Measurements from ENCODE around the gene RHOBTB1.
"Not testable (repeated sequence)": the region's sequence is repeated elsewhere in the genome, so short reads cannot be mapped to it uniquely, and the experiment has no call there.

The RHOBTB1 gene

DNA sequence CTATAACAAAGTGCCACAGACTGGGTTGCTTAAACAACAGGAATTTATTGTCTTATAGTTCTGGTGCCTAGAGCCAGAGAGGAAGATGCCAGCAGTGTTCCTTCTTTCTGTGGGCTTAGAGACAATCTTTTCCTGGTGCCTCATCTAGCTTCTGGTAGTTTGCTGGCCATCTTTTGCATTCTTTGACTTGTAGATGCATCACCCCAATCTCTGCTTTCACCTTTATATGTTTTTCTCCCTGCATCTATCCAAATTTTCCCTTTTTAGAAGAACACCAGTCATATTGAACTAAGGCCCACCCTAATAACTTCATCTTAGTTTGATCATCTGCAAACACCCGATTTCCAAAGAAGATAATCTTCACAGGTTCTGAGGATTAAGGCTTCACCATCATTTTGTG is 98.9 kb downstream of the RHOBTB1 start:
- no peak overlapping the region for H3K4me3 ChIP-seq (ENCODE audit: low read depth, low read length)
- TF ChIP-seq, protein P1, sequence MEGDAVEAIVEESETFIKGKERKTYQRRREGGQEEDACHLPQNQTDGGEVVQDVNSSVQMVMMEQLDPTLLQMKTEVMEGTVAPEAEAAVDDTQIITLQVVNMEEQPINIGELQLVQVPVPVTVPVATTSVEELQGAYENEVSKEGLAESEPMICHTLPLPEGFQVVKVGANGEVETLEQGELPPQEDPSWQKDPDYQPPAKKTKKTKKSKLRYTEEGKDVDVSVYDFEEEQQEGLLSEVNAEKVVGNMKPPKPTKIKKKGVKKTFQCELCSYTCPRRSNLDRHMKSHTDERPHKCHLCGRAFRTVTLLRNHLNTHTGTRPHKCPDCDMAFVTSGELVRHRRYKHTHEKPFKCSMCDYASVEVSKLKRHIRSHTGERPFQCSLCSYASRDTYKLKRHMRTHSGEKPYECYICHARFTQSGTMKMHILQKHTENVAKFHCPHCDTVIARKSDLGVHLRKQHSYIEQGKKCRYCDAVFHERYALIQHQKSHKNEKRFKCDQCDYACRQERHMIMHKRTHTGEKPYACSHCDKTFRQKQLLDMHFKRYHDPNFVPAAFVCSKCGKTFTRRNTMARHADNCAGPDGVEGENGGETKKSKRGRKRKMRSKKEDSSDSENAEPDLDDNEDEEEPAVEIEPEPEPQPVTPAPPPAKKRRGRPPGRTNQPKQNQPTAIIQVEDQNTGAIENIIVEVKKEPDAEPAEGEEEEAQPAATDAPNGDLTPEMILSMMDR (IDR thresholded peaks at IDR 0.05; ENCODE audit: borderline replicate concordance, insufficient read depth, low read depth, low read length): no peak

DNA sequence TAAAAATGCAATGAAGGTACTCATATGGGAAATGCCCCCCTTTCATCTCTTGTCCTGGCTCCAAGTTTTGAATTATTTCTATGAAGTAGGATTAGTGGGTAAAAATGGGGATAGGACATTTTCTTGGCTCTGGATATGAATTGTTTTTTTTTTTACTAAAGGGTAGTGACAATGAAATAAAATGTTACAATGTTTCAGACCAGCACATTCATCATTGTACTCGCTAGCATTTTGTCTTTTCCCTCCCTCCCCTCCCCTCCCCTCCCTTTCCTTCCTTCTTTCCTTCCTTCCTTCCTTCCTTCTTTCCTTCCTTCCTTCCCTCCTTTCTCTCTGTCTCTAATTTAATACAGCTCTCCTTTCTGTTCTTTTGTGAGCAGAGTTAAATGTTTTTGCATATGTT is 101.3 kb downstream of the RHOBTB1 start:
- H3K4me3 ChIP-seq (ENCODE audit: low read depth, low read length): no peak overlapping the region
- TF ChIP-seq, protein P1 (IDR thresholded peaks at IDR 0.05; ENCODE audit: borderline replicate concordance, insufficient read depth, low read depth, low read length): no peak

DNA sequence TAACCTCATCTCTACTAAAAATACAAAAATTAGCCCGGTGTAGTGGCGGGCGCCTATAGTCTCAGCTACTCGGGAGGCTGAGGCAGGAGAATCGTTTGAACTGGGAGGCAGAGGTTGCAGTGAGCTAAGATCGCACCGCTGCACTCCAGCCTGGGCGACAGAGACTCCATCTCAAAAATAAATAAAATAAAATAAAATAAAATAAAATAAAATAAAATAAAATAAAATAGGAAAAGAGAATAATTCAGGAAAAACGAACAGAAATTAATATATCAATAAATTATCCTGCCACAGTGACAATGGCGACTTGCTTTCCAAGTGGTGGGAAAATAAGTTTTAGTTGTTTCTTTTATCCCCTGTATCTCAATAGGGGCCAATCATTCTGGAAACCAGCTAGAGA is 102.8 kb downstream of the RHOBTB1 start:
- not testable (repeated sequence) for H3K4me3 ChIP-seq (ENCODE audit: low read depth, low read length)

DNA sequence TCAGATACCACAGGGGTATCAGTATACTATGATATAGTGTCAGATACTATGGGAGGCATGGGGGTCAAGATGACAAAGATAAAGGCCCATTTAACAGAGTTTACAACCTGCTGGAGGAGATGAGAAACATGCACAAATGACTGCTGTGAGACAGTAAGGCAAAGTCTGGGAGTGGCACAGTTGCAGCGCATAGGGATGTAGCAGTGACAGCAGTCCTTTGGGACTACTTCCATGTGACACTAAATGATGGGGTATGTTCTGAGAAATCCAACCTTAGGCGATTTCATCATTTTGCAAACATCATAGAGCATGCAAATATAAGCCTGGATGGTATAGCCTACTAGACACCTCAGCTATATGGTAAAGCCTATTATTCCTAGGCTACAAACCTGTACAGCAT is 108.9 kb downstream of the RHOBTB1 start:
- no peak overlapping the region for H3K4me3 ChIP-seq (ENCODE audit: low read depth, low read length)
- TF ChIP-seq, protein P1 (IDR thresholded peaks at IDR 0.05; ENCODE audit: borderline replicate concordance, insufficient read depth, low read depth, low read length): no peak

DNA sequence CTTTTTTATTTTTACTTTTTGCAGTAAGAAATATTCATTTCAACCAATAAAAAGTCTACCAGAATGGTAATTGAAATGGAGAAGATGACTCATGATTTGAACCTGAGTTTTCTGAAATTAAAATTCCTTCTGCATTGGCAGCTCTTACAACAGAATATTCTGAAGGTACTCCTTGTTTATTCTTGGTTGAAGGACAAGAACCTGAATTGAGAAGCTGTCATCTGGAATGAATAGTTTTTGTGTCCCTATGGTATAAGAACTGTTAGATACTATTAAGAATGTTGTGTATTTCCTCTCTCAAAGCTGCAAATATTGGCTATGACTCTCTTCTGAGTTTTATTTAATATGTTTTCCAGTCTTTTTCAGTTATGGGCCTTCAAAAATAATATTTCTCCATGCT is 109.6 kb downstream of the RHOBTB1 start:
- TF ChIP-seq, protein P1 (IDR thresholded peaks at IDR 0.05; ENCODE audit: borderline replicate concordance, insufficient read depth, low read depth, low read length): no peak
- no peak overlapping the region for H3K4me3 ChIP-seq (ENCODE audit: low read depth, low read length)

DNA sequence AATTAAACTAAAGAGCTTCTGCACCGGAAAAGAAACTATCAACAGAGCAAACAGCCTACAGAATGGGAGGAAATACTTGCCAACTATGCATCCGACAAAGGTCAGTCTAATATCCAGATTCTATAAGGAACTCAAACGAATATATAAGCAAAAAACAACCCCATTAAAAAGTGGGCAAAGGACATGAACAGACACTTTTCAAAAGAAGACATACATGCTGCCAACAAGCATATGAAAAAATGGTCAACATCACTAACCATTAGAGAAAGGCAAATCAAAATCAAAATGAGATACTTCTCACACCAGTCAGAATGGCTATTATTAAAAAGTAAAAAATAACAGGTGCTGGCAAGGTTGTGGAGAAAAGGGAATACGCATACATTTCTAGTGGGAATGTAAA is 111.8 kb downstream of the RHOBTB1 start:
- not testable (repeated sequence) for H3K4me3 ChIP-seq (ENCODE audit: low read depth, low read length)

DNA sequence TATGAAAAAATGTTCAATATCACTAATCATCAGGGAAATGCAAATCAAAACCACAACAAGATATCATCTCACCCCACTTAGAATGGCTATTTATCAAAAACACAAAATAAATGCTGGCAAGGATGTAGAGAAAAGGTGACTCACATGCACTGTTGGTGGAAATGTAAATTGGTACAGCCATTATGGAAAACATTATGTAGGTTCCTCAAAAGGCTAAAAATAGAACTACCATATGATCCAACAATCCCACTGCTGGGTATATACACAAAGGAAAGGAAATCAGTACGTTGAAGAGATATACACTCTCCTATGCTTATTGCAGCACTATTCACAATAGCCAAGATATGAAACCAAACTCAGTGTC is 115.5 kb downstream of the RHOBTB1 start:
- no peak overlapping the region for H3K4me3 ChIP-seq (ENCODE audit: low read depth, low read length)
- TF ChIP-seq, protein P1 (IDR thresholded peaks at IDR 0.05; ENCODE audit: borderline replicate concordance, insufficient read depth, low read depth, low read length): no peak

DNA sequence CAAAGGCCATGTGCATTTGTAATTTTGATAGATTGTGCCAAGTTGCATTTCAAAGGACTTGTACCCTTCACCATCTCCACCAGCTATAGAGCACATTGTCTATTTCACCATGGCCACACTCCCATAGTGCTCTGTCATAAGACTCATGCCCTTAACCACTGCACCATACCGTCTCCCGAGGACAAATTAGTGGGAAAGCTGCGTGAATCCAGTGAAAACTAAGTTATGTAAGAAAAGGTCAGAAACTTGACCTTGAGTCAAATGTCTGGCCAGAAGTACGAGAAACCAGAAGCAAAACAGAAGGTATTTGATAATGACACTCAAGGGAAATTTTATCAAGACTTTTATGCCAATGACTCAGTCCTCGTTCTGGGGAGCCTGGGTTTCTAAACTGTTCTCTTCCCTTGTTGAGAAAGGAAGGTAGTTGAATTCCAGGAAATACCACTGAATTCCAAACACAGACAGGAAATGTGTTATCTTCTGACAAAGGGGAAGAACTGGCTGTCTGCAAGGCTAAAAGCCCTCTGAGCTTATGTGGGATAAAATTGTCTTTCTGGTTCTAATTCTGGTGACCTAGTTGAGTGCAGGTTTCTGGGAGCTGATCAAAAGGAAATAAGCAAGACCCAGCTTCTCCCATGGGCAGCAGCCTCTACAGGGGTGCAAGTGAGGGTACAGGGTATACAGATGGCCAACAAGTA is 116.0 kb downstream of the RHOBTB1 start:
- TF ChIP-seq, protein P1 (IDR thresholded peaks at IDR 0.05; ENCODE audit: borderline replicate concordance, insufficient read depth, low read depth, low read length): no peak
- no peak overlapping the region for H3K4me3 ChIP-seq (ENCODE audit: low read depth, low read length)

Data from GM12875 (cell line).